Mammary epithelial cell (primary cell): ENCODE measurements around the gene PTTG1IP2.

ENCODE experiments used
- EZH2 ChIP-seq: IDR thresholded peaks from 2 replicates; pipeline ENCODE4 v1.6.1; 2012; ENCODE audit warnings: low read length, inconsistent platforms, borderline replicate concordance
- TF ChIP-seq, protein P1 (sequence below), 2 donors: IDR thresholded peaks in 1 of 2; conservative IDR thresholded peaks in 1 of 2; 2 replicates each; pipeline ENCODE4 v1.5.1; 2011 to 2012; ENCODE audit warnings: inconsistent platforms in 2 of 2, low read length in 2 of 2, mild to moderate bottlenecking in 2 of 2, control low read depth in 1 of 2, low read depth in 1 of 2; ENCODE audit not compliant: insufficient read depth in 1 of 2; ENCODE audit errors: extremely low read depth in 1 of 2

DNA sequence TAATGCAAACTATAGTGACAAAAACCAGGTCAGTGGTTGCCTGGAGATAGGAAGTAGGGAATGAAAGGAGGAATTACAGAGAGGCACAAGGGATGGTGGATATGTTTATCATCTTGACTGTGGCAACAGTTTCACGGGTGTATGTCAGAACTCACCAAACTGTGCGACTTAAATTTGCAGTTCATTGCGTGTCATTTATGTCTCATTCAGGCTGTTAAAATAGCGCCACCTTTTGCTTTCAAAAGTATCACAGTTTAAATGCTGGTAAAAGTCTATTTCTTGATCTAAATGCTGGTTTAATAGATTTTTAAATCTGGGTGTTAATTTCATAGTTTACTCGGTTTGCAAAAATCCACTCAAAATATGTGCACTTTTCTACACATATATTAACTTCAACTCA is 51.0 kb downstream of the PTTG1IP2 start:
- TF ChIP-seq, protein P1, sequence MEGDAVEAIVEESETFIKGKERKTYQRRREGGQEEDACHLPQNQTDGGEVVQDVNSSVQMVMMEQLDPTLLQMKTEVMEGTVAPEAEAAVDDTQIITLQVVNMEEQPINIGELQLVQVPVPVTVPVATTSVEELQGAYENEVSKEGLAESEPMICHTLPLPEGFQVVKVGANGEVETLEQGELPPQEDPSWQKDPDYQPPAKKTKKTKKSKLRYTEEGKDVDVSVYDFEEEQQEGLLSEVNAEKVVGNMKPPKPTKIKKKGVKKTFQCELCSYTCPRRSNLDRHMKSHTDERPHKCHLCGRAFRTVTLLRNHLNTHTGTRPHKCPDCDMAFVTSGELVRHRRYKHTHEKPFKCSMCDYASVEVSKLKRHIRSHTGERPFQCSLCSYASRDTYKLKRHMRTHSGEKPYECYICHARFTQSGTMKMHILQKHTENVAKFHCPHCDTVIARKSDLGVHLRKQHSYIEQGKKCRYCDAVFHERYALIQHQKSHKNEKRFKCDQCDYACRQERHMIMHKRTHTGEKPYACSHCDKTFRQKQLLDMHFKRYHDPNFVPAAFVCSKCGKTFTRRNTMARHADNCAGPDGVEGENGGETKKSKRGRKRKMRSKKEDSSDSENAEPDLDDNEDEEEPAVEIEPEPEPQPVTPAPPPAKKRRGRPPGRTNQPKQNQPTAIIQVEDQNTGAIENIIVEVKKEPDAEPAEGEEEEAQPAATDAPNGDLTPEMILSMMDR (conservative IDR thresholded peaks at IDR 0.05 in 1 of 2, IDR thresholded peaks at IDR 0.05 in 1 of 2; ENCODE audit: extremely low read depth in 1 of 2, insufficient read depth in 1 of 2, low read depth in 1 of 2, low read length in 2 of 2): peak; percentile 33 to 50
- TF ChIP-seq EZH2: no peak
